PC-9 (cell line): ENCODE data around the gene GARNL3. TPM values are rescaled to one million over a fixed set of nuclear protein-coding genes. Genes with fewer than 3 reads are reported as not detected.

Experiments used
- BruUV-seq: library from RNA; stranded (reverse); fragments of 400-500 nt; replicated peaks from 2 replicates; lab custom pipeline; 2021; lab: Mats Ljungman, UMichigan
- CTCF ChIA-PET: fragments of 300-600 bp; sonication (Branson Sonifier 250); formaldehyde crosslinking; loops from one replicate; lab custom pipeline; 2022; ENCODE audit warnings: antibody characterized with exemption; lab: Charles Lee
- POLR2A ChIA-PET: fragments of 300-600 bp; sonication (Branson Sonifier 250); formaldehyde crosslinking; loops from one replicate; lab custom pipeline; 2022; ENCODE audit warnings: antibody characterized with exemption; ENCODE audit not compliant: unreplicated experiment; lab: Charles Lee
- DNase-seq, 2 experiments: peaks; one replicate each; pipeline versions ENCODE4 v3.0.0 to v3.0.0-alpha.2; 2015 to 2022; ENCODE audit warnings: mixed read lengths in 1 of 2
- H2AFZ ChIP-seq: fragments of 200-600 bp; sonication (generic); 2 replicates; pipeline ENCODE4 v1.8.1; 2017; ENCODE audit warnings: antibody characterized with exemption
- H3F3A ChIP-seq: fragments of 200-600 bp; sonication (generic); 2 replicates; pipeline ENCODE4 v1.8.1; 2017; ENCODE audit warnings: antibody characterized with exemption, mild to moderate bottlenecking, low read depth; ENCODE audit not compliant: insufficient read depth
- H3K27ac ChIP-seq: fragments of 200-600 bp; sonication (generic); 2 replicates; pipeline ENCODE4 v1.6.1; 2016; ENCODE audit warnings: mixed run types
- H3K27me3 ChIP-seq: fragments of 200-600 bp; sonication (generic); 2 replicates; pipeline ENCODE4 v1.6.1; 2016; ENCODE audit warnings: low read depth, mixed run types; ENCODE audit not compliant: insufficient read depth
- H3K36me3 ChIP-seq: fragments of 200-600 bp; sonication (generic); 2 replicates; pipeline ENCODE4 v1.6.1; 2016; ENCODE audit warnings: low read depth, mixed run types
- H3K4me1 ChIP-seq: fragments of 200-600 bp; sonication (generic); replicated peaks from 2 replicates; pipeline ENCODE4 v1.6.1; 2016; ENCODE audit warnings: mixed run types; ENCODE audit not compliant: insufficient read depth
- H3K4me2 ChIP-seq: fragments of 200-600 bp; sonication (generic); 2 replicates; pipeline ENCODE4 v1.6.1; 2017; ENCODE audit warnings: mixed run types
- H3K4me3 ChIP-seq: fragments of 200-600 bp; sonication (generic); 2 replicates; pipeline ENCODE4 v1.6.1; 2016; ENCODE audit warnings: mixed run types
- H3K79me2 ChIP-seq: fragments of 200-600 bp; sonication (generic); 2 replicates; pipeline ENCODE4 v1.6.1; 2017; ENCODE audit warnings: low read depth, mixed run types
- H3K9me2 ChIP-seq: fragments of 200-600 bp; sonication (generic); 2 replicates; pipeline ENCODE4 v1.8.1; 2017; ENCODE audit warnings: mild to moderate bottlenecking; ENCODE audit not compliant: insufficient read depth
- H3K9me3 ChIP-seq: fragments of 200-600 bp; sonication (generic); 2 replicates; pipeline ENCODE4 v1.8.1; 2016; ENCODE audit warnings: low read depth; ENCODE audit not compliant: insufficient read depth
- H4K20me1 ChIP-seq: fragments of 200-600 bp; sonication (generic); 2 replicates; pipeline ENCODE4 v1.8.1; 2017; ENCODE audit not compliant: insufficient read depth
- EZH2 ChIP-seq: fragments of 200-600 bp; sonication (generic); IDR thresholded peaks from 2 replicates; pipeline ENCODE4 v1.8.0; 2017; ENCODE audit warnings: antibody characterized with exemption, low read depth
- intact Hi-C: fragments of 100-400 bp; cut with micrococcal nuclease; formaldehyde crosslinking; loops from one replicate; pipeline ENCODE4 v1.10.0; 2022; ENCODE audit not compliant: unreplicated experiment
- total RNA-seq: library from RNA; stranded (reverse); gene quantifications from 2 replicates; pipeline ENCODE4 v1.2.3, GENCODE V29; 2021
- TF ChIP-seq, protein P1 (sequence below): fragments of 200-600 bp; sonication (generic); conservative IDR thresholded peaks from 2 replicates; pipeline ENCODE4 v1.6.1; 2017; ENCODE audit warnings: mixed run types, antibody characterized with exemption, mild to moderate bottlenecking, moderate library complexity

Gene GARNL3
- total RNA-seq, 1 experiment from 2014 or later = 10.8 TPM

DNA sequence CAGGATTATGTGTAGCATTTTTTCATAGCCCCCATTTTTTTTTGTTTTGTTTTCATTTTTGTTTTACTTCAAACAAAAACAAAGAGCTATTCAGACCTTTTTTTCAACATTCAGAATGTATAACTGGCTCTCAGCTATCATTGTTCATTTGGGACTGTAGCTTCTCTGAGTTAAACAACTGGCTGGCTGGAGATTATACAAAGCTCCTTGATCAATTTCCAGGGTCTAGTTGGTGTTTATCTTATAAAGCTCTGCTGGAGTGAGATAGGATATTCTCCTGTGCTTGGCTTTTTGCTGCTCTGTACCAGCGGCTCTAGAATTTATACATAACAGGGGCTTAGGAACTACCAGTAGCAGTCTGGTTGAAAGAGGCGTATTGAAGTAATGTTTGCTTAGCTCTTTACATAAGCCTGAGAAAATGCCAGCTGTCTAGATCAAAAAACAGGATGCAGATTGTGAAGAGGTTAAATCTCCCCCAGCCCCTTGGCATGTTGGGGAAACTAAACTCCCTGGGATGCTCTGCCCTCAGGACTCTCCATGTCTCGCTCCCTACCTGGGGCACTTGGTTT, 15.2 kb downstream of the GARNL3 start:
- Histone ChIP-seq H3K4me2 (no peak overlapping the region), H3K27ac (no peak overlapping the region), H2AFZ (no peak overlapping the region), H3K9me3 (no peaks in the 10 kb centered on the region), H3K4me3 (no peak overlapping the region), H3K9me2 (no peaks in the 10 kb centered on the region), H3K79me2 (no peaks in the 10 kb centered on the region), H4K20me1 (no peaks in the 10 kb centered on the region), H3K36me3 (no peaks in the 10 kb centered on the region), H3K27me3 (no peaks in the 10 kb centered on the region), H3F3A (peaks cover 16% of the 10 kb centered on the region), H3K4me1 (peaks cover 13% of the 10 kb centered on the region)
- intact Hi-C loops = no loop called here
- ChIA-PET CTCF (interaction anchor here (0.7 kb wide), 1 partner anchor 9 kb away, joined by 3 read pairs; no protein-coding TSS in a partner anchor), POLR2A (interaction anchor here (0.5 to 0.6 kb wide), 3 partner anchors 11 to 117 kb away, joined by 3 to 6 read pairs (median 4); partner anchors contain the start of gene SLC2A8)
- TF ChIP-seq, protein P1, sequence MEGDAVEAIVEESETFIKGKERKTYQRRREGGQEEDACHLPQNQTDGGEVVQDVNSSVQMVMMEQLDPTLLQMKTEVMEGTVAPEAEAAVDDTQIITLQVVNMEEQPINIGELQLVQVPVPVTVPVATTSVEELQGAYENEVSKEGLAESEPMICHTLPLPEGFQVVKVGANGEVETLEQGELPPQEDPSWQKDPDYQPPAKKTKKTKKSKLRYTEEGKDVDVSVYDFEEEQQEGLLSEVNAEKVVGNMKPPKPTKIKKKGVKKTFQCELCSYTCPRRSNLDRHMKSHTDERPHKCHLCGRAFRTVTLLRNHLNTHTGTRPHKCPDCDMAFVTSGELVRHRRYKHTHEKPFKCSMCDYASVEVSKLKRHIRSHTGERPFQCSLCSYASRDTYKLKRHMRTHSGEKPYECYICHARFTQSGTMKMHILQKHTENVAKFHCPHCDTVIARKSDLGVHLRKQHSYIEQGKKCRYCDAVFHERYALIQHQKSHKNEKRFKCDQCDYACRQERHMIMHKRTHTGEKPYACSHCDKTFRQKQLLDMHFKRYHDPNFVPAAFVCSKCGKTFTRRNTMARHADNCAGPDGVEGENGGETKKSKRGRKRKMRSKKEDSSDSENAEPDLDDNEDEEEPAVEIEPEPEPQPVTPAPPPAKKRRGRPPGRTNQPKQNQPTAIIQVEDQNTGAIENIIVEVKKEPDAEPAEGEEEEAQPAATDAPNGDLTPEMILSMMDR = no peak
- no peak for TF ChIP-seq EZH2
- DNase-seq = no peak
- no TSS peak for BruUV-seq

DNA sequence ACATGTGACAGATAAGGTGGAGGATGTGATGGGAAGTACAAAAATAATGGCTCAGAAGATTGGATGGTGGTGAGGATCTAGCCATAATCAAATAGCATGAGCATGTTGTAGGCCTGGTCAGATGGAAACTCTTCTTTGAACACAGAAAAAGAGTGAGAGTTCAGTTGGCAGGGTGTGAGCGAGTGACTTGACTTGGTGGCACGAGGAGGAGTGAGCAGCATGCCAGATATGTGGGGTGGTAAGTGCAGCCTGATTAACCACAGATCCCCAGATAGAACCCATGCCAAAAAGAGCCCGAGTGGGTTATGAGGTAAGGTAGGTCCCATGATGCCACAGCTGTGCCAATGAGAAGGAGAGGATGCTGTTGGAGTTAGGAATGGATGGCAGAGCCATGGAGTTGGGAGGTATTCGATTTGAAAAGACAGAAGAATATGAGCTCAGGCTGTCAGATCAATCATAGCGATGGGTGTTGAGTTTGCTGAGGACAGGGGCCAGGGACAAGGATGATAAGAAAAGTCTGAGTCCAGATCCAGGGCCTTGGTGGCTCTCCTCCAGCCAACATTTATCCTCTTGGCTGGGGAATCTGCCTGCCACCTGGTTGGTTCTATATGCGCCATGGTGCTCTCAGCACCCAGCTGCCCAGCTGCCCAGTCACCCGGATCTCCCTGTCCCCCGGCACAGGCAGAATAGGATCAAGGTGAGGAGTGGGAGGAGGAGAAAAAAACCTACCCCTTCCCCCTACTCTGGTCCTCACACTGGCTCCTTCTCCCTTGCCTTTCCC, 16.5 kb downstream of the GARNL3 start:
- no peaks in the 10 kb centered on the region for H3K79me2 ChIP-seq
- H3K36me3 ChIP-seq = no peaks in the 10 kb centered on the region
- no peak overlapping the region for H3K27ac ChIP-seq
- H3K9me2 ChIP-seq = no peaks in the 10 kb centered on the region
- peaks cover 13% of the 10 kb centered on the region for H3K4me1 ChIP-seq
- no peak overlapping the region for H3K4me3 ChIP-seq
- no peaks in the 10 kb centered on the region for H3K27me3 ChIP-seq
- ChIA-PET POLR2A (no interaction called here), CTCF (interaction anchor here (0.5 to 0.6 kb wide), 2 partner anchors 50 to 116 kb away, joined by 3 to 12 read pairs; no protein-coding TSS in a partner anchor)
- no peak overlapping the region for H2AFZ ChIP-seq
- no peak for DNase-seq
- peaks cover 16% of the 10 kb centered on the region for H3F3A ChIP-seq
- intact Hi-C loops = no loop called here
- H3K9me3 ChIP-seq = no peaks in the 10 kb centered on the region
- BruUV-seq = no TSS peak
- no peak overlapping the region for H3K4me2 ChIP-seq
- TF ChIP-seq, protein P1 = no peak
- no peak for TF ChIP-seq EZH2
- no peaks in the 10 kb centered on the region for H4K20me1 ChIP-seq

DNA sequence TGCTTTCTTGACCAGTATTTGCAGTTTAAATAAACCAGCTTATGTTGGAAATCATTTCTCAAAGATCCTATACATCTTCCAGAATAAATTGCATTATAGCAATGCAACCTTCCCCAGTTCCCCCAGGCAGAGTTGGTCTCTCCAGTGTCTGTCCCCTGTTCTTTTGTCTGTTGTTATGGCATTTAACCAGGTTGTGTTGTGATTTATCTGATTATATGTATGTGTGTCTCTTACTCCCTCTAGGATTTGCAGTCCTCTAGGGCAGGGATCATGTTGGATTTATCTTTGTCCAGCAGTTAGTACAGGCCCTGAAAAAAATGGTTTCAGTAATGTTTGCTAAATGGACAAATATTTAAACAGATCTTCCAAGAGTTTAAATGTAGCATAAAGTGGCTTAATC, 17.3 kb downstream of the GARNL3 start:
- no peaks in the 10 kb centered on the region for H3K79me2 ChIP-seq
- BruUV-seq = no TSS peak
- no peaks in the 10 kb centered on the region for H3K36me3 ChIP-seq
- intact Hi-C loops = no loop called here
- H3K27me3 ChIP-seq = no peaks in the 10 kb centered on the region
- ChIA-PET POLR2A (no interaction called here), CTCF (no interaction called here)
- H3K9me3 ChIP-seq = no peaks in the 10 kb centered on the region
- H2AFZ ChIP-seq = no peak overlapping the region
- H3K4me3 ChIP-seq = no peak overlapping the region
- peaks cover 16% of the 10 kb centered on the region for H3F3A ChIP-seq
- no peaks in the 10 kb centered on the region for H3K9me2 ChIP-seq
- H3K4me2 ChIP-seq = no peak overlapping the region
- DNase-seq = no peak
- no peak overlapping the region for H3K27ac ChIP-seq
- no peaks in the 10 kb centered on the region for H4K20me1 ChIP-seq
- TF ChIP-seq, protein P1 = no peak
- TF ChIP-seq EZH2 = no peak
- H3K4me1 ChIP-seq = peaks cover 13% of the 10 kb centered on the region
